HG03039 (cell line): ENCODE data around the gene STRN3.
"Not testable (repeated sequence)": the region's sequence is repeated elsewhere in the genome, so short reads cannot be mapped to it uniquely, and the experiment has no call there.

Experiments
- ATAC-seq: cut with Tn5 transposase; IDR thresholded peaks from one replicate; pipeline ENCODE4 v1.9.1; 2021; ENCODE audit warnings: mild to moderate bottlenecking, moderate library complexity; ENCODE audit not compliant: unreplicated experiment

The STRN3 gene

DNA sequence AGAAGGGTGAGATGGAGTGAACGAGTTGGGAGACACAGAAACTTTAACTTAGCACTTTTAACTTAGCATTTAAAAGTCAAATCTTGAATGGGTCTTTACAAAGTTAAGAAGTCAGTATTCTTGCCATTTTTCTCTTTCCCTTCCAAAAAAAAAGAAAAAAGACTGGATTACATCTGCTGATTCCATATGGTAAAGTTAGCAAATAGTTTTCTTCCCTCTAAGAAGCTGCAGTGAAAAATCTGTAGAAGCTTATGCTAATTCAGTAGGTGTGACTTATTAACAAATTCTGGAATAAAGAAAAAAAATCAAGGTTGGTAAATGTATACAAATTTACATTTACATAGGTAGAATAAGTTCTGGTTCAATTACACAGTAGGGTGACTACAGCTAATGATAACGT, 100.9 kb downstream of the STRN3 start:
- ATAC-seq = no peak

GRCh38 chr14:30921788-30922187, 104.4 kb downstream of the STRN3 start:
- ATAC-seq = no peak

- ATAC-seq = no peak
These were observed 104.9 kb downstream of the STRN3 start for GRCh38 chr14:30921305-30921704.

GRCh38 chr14:30915596-30915995, 110.6 kb downstream of the STRN3 start:
- no peak for ATAC-seq

DNA sequence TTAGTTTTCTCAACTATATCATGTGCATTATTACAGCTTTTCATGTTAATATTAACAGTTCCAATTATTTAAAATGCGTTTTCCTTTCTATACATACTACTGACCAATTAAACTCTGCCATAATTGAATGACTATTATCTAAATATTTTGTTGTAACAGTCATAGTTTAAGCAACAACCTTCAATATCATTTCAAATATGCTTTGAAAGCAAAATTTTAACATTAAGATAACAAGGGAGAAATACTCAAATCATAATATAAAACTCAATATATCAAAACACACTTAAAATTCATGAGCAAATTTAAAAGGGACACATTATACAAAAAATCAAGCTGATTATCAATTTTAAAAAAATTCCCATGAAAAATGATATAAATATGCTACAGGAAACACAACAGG, 111.4 kb downstream of the STRN3 start:
- no peak for ATAC-seq

- ATAC-seq = no peak
These were observed 117.4 kb downstream of the STRN3 start for GRCh38 chr14:30908826-30909225.

- no peak for ATAC-seq
These were observed 118.5 kb downstream of the STRN3 start for GRCh38 chr14:30907659-30908057.

GRCh38 chr14:30906752-30907658, 119.2 kb downstream of the STRN3 start:
- no peak for ATAC-seq

GRCh38 chr14:30903285-30904124, 122.7 kb downstream of the STRN3 start:
- no peak for ATAC-seq

DNA sequence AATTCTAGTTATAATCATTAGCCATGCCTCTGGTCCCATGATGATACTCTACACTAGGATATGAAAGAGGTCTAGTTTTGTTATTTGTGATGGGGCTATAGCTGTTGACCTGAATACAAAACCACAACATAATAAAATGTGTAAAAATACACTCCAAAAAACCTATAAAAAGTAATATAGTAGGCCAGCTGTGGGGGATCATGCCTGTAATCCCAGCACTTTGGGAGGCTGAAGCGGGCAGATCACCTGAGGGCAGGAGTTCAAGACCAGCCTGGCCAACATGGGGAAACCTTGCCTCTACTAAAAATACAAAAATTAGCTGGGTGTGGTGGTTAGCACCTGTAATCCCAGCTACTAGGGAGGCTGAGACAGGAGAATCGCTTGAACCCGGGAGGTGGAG, 129.1 kb downstream of the STRN3 start:
- ATAC-seq = not testable (repeated sequence)

- no peak for ATAC-seq
These were observed 129.7 kb downstream of the STRN3 start for GRCh38 chr14:30896435-30896834.

GRCh38 chr14:30894923-30895515, 131.2 kb downstream of the STRN3 start:
- no peak for ATAC-seq

DNA sequence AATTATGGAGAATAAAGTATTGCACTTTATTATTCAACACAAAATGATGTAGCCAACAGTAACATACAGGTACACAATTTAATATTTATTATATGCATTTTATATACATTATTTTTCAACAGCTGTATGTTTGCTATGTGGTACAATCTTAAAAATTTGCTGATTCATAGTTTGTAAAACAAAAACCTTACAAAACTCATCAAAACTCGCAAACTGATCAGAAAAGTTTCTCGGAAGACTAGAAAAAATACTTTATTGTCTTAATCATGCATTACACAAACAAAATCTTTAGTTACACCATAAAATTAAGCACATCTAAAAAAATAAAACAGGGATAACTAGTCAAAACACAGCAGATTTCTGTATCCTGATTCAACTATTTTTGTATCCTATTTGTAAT, 132.4 kb downstream of the STRN3 start:
- no peak for ATAC-seq

DNA sequence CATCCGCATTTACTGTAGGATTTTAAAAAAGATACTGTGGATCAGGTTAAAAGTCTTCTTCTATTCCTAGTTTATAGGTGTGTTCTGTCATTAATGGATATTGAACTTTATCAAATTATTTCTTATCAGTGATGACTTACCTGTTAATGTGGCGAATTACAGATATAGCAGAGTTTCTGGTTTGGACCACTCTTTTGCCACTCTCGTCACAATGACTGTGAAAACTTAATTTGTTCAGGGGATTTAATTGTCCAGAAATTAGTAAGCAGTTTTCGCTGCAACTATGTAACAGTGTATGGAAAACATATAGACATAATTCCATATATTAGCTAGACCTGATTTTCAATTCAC, 137.0 kb downstream of the STRN3 start:
- no peak for ATAC-seq

DNA sequence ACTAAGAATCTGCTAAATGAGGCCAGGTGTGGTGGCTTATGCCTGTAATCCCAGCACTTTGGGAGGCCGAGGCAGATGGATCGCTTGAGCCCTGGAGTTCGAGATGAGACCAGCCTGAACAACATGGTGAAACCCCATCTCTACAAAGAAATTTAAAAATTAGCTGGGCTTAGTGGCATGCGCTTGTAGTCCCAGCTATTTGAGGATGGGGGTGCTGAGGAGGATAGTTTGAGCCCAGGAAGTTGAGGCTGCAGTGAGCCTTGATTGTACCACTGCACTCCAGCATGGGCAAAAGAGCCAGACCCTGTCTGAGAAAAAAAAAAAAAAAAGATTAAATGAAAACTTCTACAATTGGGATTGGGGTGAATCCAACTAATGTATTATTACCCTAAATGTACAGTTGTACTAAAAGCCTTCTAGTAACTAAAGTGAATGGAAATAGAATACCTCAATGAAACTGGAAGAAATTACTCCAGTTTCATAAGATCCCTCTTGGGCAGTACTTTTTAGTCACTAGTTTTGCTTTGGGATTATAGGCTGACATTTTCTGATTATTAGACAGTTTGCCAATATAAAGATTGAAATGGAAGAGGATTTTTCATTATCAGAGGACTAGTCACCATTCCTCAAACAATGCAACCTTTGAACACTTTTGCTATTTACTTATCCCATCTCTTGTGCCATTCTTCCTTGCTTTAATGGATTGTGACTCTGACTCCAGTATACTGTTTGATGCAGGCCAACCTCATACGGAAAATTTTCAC, 137.5 kb downstream of the STRN3 start:
- no peak for ATAC-seq

DNA sequence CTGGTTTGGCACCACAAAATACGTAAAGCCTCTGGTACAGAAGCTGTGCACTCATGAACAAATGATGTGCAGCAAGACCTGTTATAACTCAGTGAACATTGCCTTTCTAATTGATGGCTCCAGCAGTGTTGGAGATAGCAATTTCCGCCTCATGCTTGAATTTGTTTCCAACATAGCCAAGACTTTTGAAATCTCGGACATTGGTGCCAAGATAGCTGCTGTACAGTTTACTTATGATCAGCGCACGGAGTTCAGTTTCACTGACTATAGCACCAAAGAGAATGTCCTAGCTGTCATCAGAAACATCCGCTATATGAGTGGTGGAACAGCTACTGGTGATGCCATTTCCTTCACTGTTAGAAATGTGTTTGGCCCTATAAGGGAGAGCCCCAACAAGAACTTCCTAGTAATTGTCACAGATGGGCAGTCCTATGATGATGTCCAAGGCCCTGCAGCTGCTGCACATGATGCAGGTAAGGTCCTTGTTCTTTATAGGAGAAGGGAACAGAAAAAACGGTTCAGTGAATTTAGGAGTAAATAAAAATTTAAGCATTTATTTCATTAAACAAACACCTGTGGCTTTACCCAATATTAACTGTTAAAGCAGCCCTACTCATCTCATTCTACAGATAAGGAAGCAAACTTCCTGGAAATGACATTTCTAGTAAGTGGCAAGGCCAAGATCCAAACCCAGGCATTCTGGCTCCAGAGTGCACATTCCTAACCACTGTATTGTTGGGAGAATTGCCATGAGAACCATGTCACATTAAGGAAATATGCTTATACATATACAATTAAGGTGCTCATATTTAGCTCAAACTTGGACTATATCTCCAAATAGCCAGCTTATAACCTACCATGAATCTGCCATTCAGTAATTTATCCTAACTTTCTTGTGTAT, 140.1 kb downstream of the STRN3 start:
- ATAC-seq = no peak

DNA sequence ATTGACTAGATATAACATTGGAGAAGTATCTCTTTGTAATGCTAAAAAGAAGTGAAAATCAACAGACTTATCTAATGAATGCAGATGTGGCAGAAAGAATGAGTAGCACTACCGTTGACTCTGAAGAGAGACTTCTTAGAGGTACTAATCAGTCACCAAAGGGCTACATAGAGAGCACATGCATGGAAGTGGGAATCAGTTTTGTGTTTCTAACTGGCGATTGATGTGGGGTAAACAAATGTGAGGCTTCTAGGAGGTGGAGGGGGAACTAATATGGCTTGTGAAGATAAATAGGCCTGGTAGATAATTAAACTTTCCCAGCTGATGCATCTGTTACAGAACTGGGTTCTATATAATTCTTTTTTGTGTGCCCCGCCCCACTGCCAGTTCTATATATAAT, 141.3 kb downstream of the STRN3 start:
- ATAC-seq = no peak

DNA sequence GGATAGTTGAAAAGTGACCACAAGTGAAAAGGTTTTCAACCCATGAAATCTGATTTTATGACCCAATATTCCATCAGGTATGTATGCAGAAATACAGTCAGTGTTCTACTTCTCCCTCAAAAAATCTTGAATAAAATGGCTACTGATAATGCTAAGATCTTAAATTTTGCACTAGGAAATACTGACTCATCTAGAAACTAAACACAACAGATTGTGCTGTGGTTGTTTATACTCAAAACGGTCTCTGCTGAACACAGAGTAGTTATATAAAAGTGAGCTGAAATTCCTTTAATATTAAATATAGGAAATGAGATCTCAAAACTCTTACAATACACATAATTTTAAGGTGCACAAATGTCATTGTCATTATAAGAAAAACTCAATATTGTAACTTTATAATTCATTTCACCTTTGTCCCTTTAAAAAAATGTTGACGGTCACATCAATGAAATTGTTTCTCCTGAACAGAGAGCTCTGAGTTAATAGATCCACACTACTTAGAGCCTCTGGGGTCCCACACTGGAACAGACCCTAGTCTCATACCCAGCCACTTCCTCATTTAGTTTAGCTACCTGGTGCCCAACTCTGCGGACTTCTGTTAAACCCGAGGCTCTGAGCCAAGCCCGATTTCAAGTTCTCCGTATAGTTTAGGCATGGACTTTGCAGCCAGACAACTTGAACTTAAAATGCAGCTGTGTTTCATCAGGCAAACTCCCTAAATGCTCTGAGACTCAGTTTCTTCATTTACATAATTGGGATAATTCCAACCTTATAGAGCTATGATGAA, 142.5 kb downstream of the STRN3 start:
- ATAC-seq = no peak

GRCh38 chr14:30882431-30882830, 143.7 kb downstream of the STRN3 start:
- no peak for ATAC-seq
